ENCODE results near the gene DNAJA1. TPM values are rescaled to one million over a fixed set of nuclear protein-coding genes. Genes with fewer than 3 reads are reported as not detected.
"Not testable (repeated sequence)": the region's sequence is repeated elsewhere in the genome, so short reads cannot be mapped to it uniquely, and the experiment has no call there.

DNAJA1 gene
- total and polyA plus RNA-seq, 2 donors (not counting 3 experiments of a cell fraction or from before 2014, with no cell fraction given): 72.9 to 182 TPM

GRCh38 chr9:33005335-33005734 lies 19.7 kb upstream of the DNAJA1 start:
- H3K27ac ChIP-seq (ENCODE audit: insufficient read depth, low read depth, low read length); H4K20me1 ChIP-seq (replicated peaks; ENCODE audit: control insufficient read depth, extremely low read depth, insufficient read depth, low read length); DNase-seq (ENCODE audit: low read depth, low spot score); intact Hi-C loops (cut with micrococcal nuclease); H3K9me3 ChIP-seq (replicated peaks; ENCODE audit: control insufficient read depth, insufficient read depth, low read length); dilution Hi-C loops (cut with MboI; ENCODE audit: extremely low pct_ligation_motif_present, low sequenced_read_pairs); H3K27me3 ChIP-seq (ENCODE audit: control insufficient read depth in 2 of 2, insufficient read depth in 2 of 2, low read length in 2 of 2); H3K9me1 ChIP-seq (replicated peaks; ENCODE audit: control insufficient read depth, extremely low read depth, insufficient read depth, low read length); POLR2A ChIA-PET; H3K79me2 ChIP-seq (ENCODE audit: control insufficient read depth, insufficient read depth, low read length); H3K36me3 ChIP-seq (ENCODE audit: control insufficient read depth in 2 of 2, extremely low read depth in 1 of 2, insufficient read depth in 2 of 2, low read length in 2 of 2); H3K4me2 ChIP-seq (ENCODE audit: insufficient read depth, low read length); H3K4me1 ChIP-seq (ENCODE audit: control insufficient read depth, extremely low read depth, insufficient read depth, low read length); FAIRE-seq; CTCF ChIA-PET; H2AFZ ChIP-seq (ENCODE audit: low read depth, low read length); H3K4me3 ChIP-seq (replicated peaks in 1 of 3; ENCODE audit: insufficient read depth in 1 of 3, low read depth in 1 of 3, low read length in 3 of 3); H3K9ac ChIP-seq (replicated peaks; ENCODE audit: extremely low read depth, insufficient read depth, low read length); BruUV-seq (replicated peaks): not testable (repeated sequence)

GRCh38 chr9:33007755-33008154 lies 17.3 kb upstream of the DNAJA1 start:
- CTCF ChIA-PET: no interaction called here
- POLR2A ChIA-PET: no interaction called here

More at GRCh38 chr9:33007755-33008154, 17.3 kb upstream of the DNAJA1 start:
- Histone ChIP-seq H4K20me1 (replicated peaks; ENCODE audit: control insufficient read depth, extremely low read depth, insufficient read depth, low read length) (no peaks in the 10 kb centered on the region), H2AFZ (ENCODE audit: low read depth, low read length) (no peak overlapping the region), H3K9me3 (replicated peaks; ENCODE audit: control insufficient read depth, insufficient read depth, low read length) (no peaks in the 10 kb centered on the region), H3K4me3 (replicated peaks in 1 of 3; ENCODE audit: insufficient read depth in 1 of 3, low read depth in 1 of 3, low read length in 3 of 3) (no peak overlapping the region), H3K79me2 (ENCODE audit: control insufficient read depth, insufficient read depth, low read length) (no peaks in the 10 kb centered on the region), H3K27me3 (ENCODE audit: control insufficient read depth in 2 of 2, insufficient read depth in 2 of 2, low read length in 2 of 2) (no peaks in the 10 kb centered on the region), H3K9me1 (replicated peaks; ENCODE audit: control insufficient read depth, extremely low read depth, insufficient read depth, low read length) (no peaks in the 10 kb centered on the region), H3K4me2 (ENCODE audit: insufficient read depth, low read length) (no peak overlapping the region), H3K27ac (ENCODE audit: insufficient read depth, low read depth, low read length) (no peak overlapping the region), H3K9ac (replicated peaks; ENCODE audit: extremely low read depth, insufficient read depth, low read length) (no peak overlapping the region), H3K4me1 (ENCODE audit: control insufficient read depth, extremely low read depth, insufficient read depth, low read length) (no peaks in the 10 kb centered on the region), H3K36me3 (ENCODE audit: control insufficient read depth in 2 of 2, extremely low read depth in 1 of 2, insufficient read depth in 2 of 2, low read length in 2 of 2) (no peaks in the 10 kb centered on the region)
- BruUV-seq (replicated peaks): no TSS peak
- dilution Hi-C loops (cut with MboI; ENCODE audit: extremely low pct_ligation_motif_present, low sequenced_read_pairs): no loop called here
- DNase-seq (ENCODE audit: low read depth, low spot score) (no peak), FAIRE-seq (no peak)
- no peak for TF ChIP-seq CTCF (IDR thresholded peaks at IDR 0.05; ENCODE audit: extremely low read depth in 1 of 2, insufficient read depth in 1 of 2, low read depth in 1 of 2, low read length in 2 of 2)
- no peak for TF ChIP-seq EZH2 (IDR thresholded peaks at IDR 0.05; ENCODE audit: borderline replicate concordance, low read depth, low read length, severe bottlenecking)
- no peak for TF ChIP-seq MAX (IDR thresholded peaks at IDR 0.05; ENCODE audit: insufficient read depth, insufficient read length)
- TF ChIP-seq POLR2A (IDR thresholded peaks at IDR 0.05; ENCODE audit: low read depth, low read length): no peak
- no peak for TF ChIP-seq JUN (IDR thresholded peaks at IDR 0.05; ENCODE audit: borderline replicate concordance, insufficient read depth, insufficient read length, low read depth)
- TF ChIP-seq FOS (IDR thresholded peaks at IDR 0.05; ENCODE audit: borderline replicate concordance, insufficient read depth, low read length): no peak
- TF ChIP-seq GATA2 (IDR thresholded peaks at IDR 0.05; ENCODE audit: insufficient read depth, insufficient read length, low read depth, low read length): no peak
- TF ChIP-seq MYC (IDR thresholded peaks at IDR 0.05; ENCODE audit: low read depth, low read length): no peak
- TF ChIP-seq POLR2AphosphoS5 (IDR thresholded peaks at IDR 0.05; ENCODE audit: insufficient read depth, low read depth, low read length): no peak
- intact Hi-C loops (cut with micrococcal nuclease): no loop called here

Measured in endothelial cell of umbilical vein (primary cell).